K562 (cell line): ENCODE measurements around the gene UTP11. TPM values are rescaled to one million over a fixed set of nuclear protein-coding genes. Genes with fewer than 3 reads are reported as not detected.
A peak's percentile ranks its signal among the peaks of the same experiment; 100 is the strongest.

Experiments
- EP400 ChIP-seq: fragments of 450-650 bp; IDR thresholded peaks from 2 replicates; pipeline ENCODE4 v1.6.1; 2017; ENCODE audit warnings: antibody characterized with exemption, mild to moderate bottlenecking, moderate library complexity
- KAT7 ChIP-seq: sonication (generic); formaldehyde crosslinking; IDR thresholded peaks from 2 replicates; pipeline ENCODE4 v1.8.0; 2022; ENCODE audit warnings: missing genetic modification reagents, mild to moderate bottlenecking, borderline replicate concordance
- MTF1 ChIP-seq: fragments of 250-450 bp; sonication (Bioruptor Pico); IDR thresholded peaks from 2 replicates; pipeline ENCODE4 v1.9.0; 2021; ENCODE audit warnings: moderate library complexity, mild to moderate bottlenecking, inconsistent platforms, borderline replicate concordance
- NCOA6 ChIP-seq: fragments of 450-650 bp; IDR thresholded peaks from 2 replicates; pipeline ENCODE4 v1.6.1; 2017; ENCODE audit warnings: mild to moderate bottlenecking
- POLR2AphosphoS5 ChIP-seq: IDR thresholded peaks from 2 replicates; pipeline ENCODE4 v1.6.1; 2011; ENCODE audit warnings: mild to moderate bottlenecking, low read depth, low read length, moderate library complexity; ENCODE audit not compliant: control insufficient read depth, insufficient read depth
- POLR2H ChIP-seq: IDR thresholded peaks from 2 replicates; pipeline ENCODE4 v1.6.1; 2016; ENCODE audit warnings: missing genetic modification characterization, low read depth, mild to moderate bottlenecking, control low read depth, missing compliant biosample characterization, moderate library complexity
- SAFB2 ChIP-seq: fragments of 200-400 bp; formaldehyde crosslinking; IDR thresholded peaks from 2 replicates; pipeline ENCODE4 v1.6.1; 2018; ENCODE audit warnings: borderline replicate concordance, low read length, low read depth, moderate library complexity; ENCODE audit not compliant: severe bottlenecking
- STAG1 ChIP-seq: sonication (generic); formaldehyde crosslinking; IDR thresholded peaks from 2 replicates; pipeline ENCODE4 v1.5.0; 2020; ENCODE audit warnings: missing genetic modification reagents, borderline replicate concordance
- ZFP36 ChIP-seq: fragments of 150-350 bp; IDR thresholded peaks from 2 replicates; pipeline ENCODE4 v1.6.1; 2018; ENCODE audit warnings: low read length, low read depth; ENCODE audit not compliant: partially characterized antibody
- ZNF274 ChIP-seq: IDR thresholded peaks from 2 replicates; pipeline ENCODE4 v1.6.1; 2011; ENCODE audit warnings: low read depth, mild to moderate bottlenecking, low read length, moderate library complexity, borderline replicate concordance
- ZNF431 ChIP-seq: sonication (generic); formaldehyde crosslinking; IDR thresholded peaks from 2 replicates; pipeline ENCODE4 v1.8.0; 2022; ENCODE audit warnings: mild to moderate bottlenecking, missing genetic modification reagents
- ZNF584 ChIP-seq: fragments of 200-800 bp; sonication (Bioruptor generic); IDR thresholded peaks from 2 replicates; pipeline ENCODE4 v1.6.1; 2016; ENCODE audit warnings: low read depth, mild to moderate bottlenecking, missing genetic modification characterization, missing compliant biosample characterization
- polyA plus RNA-seq, 8 experiments: library from polyadenylated mRNA; depleted of rRNA in 4 of 8; stranded (reverse) in 5 of 8; unstranded in 3 of 8; fragments of >200 nt; fragmentation: Nextera tagmentation in 2 of 8; fragmentation: Illumina TruSeq in 1 of 8; extraction: Ambion mirVana in 2 of 8; extraction: Trizol in 1 of 8; gene quantifications; 2 replicates each; pipeline versions ENCODE4 v1.2.1 to v1.2.3, GENCODE V29; 2011 to 2014; ENCODE audit warnings: inconsistent platforms in 1 of 8, missing spikeins in 1 of 8
- total RNA-seq, 7 experiments: library from RNA; depleted of rRNA in 6 of 7; stranded (reverse); fragments of >200 nt in 6 of 7; fragmentation: Illumina TruSeq in 2 of 7; extraction: Trizol in 2 of 7; gene quantifications; 2 replicates each; pipeline versions ENCODE4 v1.2.1 to v1.2.3, GENCODE V29; 2011 to 2021; ENCODE audit warnings: low replicate concordance in 1 of 7
- TF ChIP-seq, protein P1 (sequence below): fragments of 250-450 bp; sonication (Bioruptor Pico); IDR thresholded peaks from 2 replicates; pipeline ENCODE4 v1.8.0; 2021; ENCODE audit warnings: moderate library complexity, mild to moderate bottlenecking, inconsistent platforms

The UTP11 gene
- total and polyA plus RNA-seq, 9 of the 15 experiments (the other 6 are each of a cell fraction or from before 2014, with no cell fraction given): 91.1 to 378 (median 221) TPM

DNA sequence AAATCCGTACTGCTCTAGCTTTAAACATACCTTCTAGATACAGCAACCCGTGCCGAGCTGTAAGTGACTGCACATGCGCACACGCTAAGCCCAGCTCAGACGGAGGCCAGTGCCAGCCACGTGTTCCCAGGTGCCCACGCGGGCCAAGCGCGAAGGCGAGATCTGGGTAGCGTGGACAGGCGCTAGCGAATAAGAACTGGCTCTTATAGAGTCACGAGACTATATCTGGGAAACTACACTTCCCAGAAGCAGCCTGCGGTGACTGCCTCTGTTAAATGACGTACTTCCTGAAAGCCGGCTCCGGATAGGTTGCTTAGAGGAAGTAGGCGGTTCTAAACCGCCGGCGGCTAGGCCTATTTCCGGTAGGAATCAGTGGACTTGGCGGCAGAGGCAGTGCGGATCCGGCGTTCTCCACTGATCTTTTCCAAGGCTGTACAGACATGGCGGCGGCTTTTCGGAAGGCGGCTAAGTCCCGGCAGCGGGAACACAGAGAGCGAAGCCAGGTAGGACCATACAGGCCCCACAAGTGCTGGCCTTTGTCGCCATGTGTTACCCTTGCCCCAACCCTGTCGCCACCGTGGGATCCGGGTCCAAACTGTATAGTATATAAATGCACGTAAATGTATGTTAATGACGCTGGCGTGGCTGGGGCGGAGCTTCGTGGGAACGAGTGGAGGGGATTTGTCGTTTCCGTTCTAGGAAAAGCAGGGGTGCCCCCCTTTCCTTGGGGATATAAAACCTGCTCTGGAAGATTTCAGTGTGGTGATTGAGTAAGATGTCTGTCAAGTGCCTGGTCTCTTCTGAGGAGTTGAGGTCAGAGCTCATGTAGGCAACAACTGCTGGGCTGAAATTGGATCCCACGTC is at the start of gene UTP11 (continued):
- TF ChIP-seq, protein P1, sequence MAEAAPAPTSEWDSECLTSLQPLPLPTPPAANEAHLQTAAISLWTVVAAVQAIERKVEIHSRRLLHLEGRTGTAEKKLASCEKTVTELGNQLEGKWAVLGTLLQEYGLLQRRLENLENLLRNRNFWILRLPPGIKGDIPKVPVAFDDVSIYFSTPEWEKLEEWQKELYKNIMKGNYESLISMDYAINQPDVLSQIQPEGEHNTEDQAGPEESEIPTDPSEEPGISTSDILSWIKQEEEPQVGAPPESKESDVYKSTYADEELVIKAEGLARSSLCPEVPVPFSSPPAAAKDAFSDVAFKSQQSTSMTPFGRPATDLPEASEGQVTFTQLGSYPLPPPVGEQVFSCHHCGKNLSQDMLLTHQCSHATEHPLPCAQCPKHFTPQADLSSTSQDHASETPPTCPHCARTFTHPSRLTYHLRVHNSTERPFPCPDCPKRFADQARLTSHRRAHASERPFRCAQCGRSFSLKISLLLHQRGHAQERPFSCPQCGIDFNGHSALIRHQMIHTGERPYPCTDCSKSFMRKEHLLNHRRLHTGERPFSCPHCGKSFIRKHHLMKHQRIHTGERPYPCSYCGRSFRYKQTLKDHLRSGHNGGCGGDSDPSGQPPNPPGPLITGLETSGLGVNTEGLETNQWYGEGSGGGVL: 0 out of 2 replicates have a peak, but pooled peaks have one; percentile 32
- peak; percentile 38; the same call in 1 of the 2 replicates for TF ChIP-seq KAT7
- peak; percentile 96 for TF ChIP-seq ZNF584 (CRISPR knock-in tag)
- TF ChIP-seq NCOA6: no peak
- TF ChIP-seq ZNF274: no peak
- TF ChIP-seq ZFP36: no peak
- peak; percentile 94 for TF ChIP-seq ZNF431 (CRISPR knock-in tag)
- TF ChIP-seq SAFB2: no peak
- peak; percentile 84; the same call in 1 of the 2 replicates for TF ChIP-seq MTF1 (CRISPR knock-in tag)
- peak; percentile 95 for TF ChIP-seq POLR2H (tag)
- TF ChIP-seq STAG1: peak; percentile 56
- TF ChIP-seq EP400: peak; percentile 99
- TF ChIP-seq POLR2AphosphoS5: peak; percentile 91
